Breast epithelium (tissue), 4 donors: ENCODE measurements around the gene NACC2. TPM values are rescaled to one million over a fixed set of nuclear protein-coding genes. Genes with fewer than 3 reads are reported as not detected.
A peak's percentile ranks its signal among the peaks of the same experiment; 100 is the strongest.

Experiments used
- DNase-seq, 2 donors: peaks; one replicate each; pipeline ENCODE4 v3.0.0-alpha.2; 2019; ENCODE audit warnings: low spot score in 2 of 2
- H3K27ac ChIP-seq, 2 donors: fragments of 200-600 bp; sonication (generic) in 1 of 2; one replicate each; pipeline ENCODE4 v1.5.1; 2016 to 2019; ENCODE audit warnings: mild to moderate bottlenecking in 1 of 2
- H3K27me3 ChIP-seq, 2 donors: fragments of 200-600 bp; sonication (generic) in 1 of 2; one replicate each; pipeline versions ENCODE4 v1.5.1 to v1.6.0; 2017 to 2019; ENCODE audit warnings: control low read depth in 1 of 2, mild to moderate bottlenecking in 1 of 2
- H3K36me3 ChIP-seq: fragments of 200-600 bp; one replicate; pipeline ENCODE4 v1.5.1; 2019
- H3K4me1 ChIP-seq, 2 donors: fragments of 200-600 bp; sonication (generic); one replicate each; pipeline ENCODE4 v1.5.1; 2016 to 2019; ENCODE audit warnings: control low read depth in 1 of 2
- H3K4me3 ChIP-seq, 3 donors: fragments of 200-600 bp; sonication (generic); 1 replicate in 2 of 3; 2 replicates in 1 of 3; pipeline ENCODE4 v1.5.1; 2016 to 2019; ENCODE audit warnings: mild to moderate bottlenecking in 3 of 3, moderate library complexity in 2 of 3
- H3K9me3 ChIP-seq, 2 donors: fragments of 200-600 bp; sonication (generic) in 1 of 2; one replicate each; pipeline ENCODE4 v1.5.1; 2016 to 2019; ENCODE audit warnings: control low read depth in 1 of 2
- POLR2A ChIP-seq: fragments of 450-650 bp; IDR thresholded peaks from one replicate; pipeline ENCODE4 v1.6.1; 2016; ENCODE audit warnings: antibody characterized with exemption, mild to moderate bottlenecking, moderate library complexity
- POLR2AphosphoS5 ChIP-seq, 3 donors: sonication (generic); formaldehyde crosslinking; IDR thresholded peaks; one replicate each; pipeline ENCODE4 v1.6.1; 2017; ENCODE audit warnings: antibody characterized with exemption in 3 of 3
- intact Hi-C: fragments of 100-400 bp; cut with DNase I; formaldehyde crosslinking; loops from one replicate; pipeline ENCODE4 v1.15.1; 2023; ENCODE audit warnings: low total_unique reads
- total RNA-seq, 3 donors: library from RNA; depleted of rRNA; stranded (reverse); fragments of >200 nt; gene quantifications; one replicate each; pipeline ENCODE4 v1.1.0, GENCODE V29; 2016
- TF ChIP-seq, protein P1 (sequence below), 3 donors: fragments of 450-650 bp; IDR thresholded peaks; one replicate each; pipeline ENCODE4 v1.5.1; 2016 to 2017; ENCODE audit warnings: antibody characterized with exemption in 3 of 3, mild to moderate bottlenecking in 3 of 3, moderate library complexity in 3 of 3

NACC2 gene
- total RNA-seq, 3 donors from 2014 or later = 14.0 to 24.2 (median 19.3) TPM

DNA sequence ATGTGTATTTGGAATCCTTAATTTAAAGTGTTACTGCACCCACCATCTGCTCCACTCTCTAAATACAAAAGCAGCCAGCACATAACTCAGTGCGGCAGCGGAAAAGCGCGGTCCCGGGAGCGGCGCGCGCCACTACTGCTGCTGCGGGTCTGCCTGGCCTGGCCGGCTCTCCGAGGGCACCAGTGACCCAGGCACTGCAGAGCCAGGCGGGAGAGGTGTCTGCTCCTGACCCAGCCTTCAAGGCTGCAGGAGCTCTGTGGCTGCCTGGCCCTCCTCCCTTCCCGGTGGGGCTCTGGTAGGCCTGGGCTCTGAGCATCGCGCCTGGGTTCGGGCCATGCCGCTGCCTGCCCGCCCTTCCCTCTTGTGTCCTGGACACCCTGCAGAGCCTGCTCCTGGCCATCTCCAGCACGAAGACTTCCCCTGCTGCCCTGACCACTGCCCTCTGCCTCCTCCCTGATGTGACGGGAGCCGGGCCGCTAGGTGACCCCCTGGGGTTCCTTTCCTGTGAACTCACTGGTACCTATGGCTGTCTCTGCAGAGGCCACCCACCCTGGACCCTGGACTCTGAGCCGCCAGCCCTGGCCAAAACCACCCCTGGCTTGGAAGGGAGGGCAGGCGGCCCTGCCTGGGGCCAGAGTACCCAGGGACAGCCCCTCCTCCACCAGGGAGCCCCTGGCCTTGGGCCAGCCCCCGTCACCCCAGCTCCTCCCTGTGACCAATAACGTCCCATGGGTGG lies 101.2 kb downstream of the NACC2 start:
- TF ChIP-seq POLR2A (no peak), POLR2AphosphoS5 (IDR thresholded peaks at IDR 0.05) (no peak)
- TF ChIP-seq, protein P1, sequence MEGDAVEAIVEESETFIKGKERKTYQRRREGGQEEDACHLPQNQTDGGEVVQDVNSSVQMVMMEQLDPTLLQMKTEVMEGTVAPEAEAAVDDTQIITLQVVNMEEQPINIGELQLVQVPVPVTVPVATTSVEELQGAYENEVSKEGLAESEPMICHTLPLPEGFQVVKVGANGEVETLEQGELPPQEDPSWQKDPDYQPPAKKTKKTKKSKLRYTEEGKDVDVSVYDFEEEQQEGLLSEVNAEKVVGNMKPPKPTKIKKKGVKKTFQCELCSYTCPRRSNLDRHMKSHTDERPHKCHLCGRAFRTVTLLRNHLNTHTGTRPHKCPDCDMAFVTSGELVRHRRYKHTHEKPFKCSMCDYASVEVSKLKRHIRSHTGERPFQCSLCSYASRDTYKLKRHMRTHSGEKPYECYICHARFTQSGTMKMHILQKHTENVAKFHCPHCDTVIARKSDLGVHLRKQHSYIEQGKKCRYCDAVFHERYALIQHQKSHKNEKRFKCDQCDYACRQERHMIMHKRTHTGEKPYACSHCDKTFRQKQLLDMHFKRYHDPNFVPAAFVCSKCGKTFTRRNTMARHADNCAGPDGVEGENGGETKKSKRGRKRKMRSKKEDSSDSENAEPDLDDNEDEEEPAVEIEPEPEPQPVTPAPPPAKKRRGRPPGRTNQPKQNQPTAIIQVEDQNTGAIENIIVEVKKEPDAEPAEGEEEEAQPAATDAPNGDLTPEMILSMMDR (IDR thresholded peaks at IDR 0.05) = no peak
- H3K27me3 ChIP-seq = peaks cover 0 to 4% of the 10 kb centered on the region in 2 donors
- DNase-seq = no peak
- no peak overlapping the region for H3K4me3 ChIP-seq
- H3K4me1 ChIP-seq = peaks cover 6 to 22% of the 10 kb centered on the region in 2 donors
- no peaks in the 10 kb centered on the region for H3K36me3 ChIP-seq
- no peaks in the 10 kb centered on the region for H3K9me3 ChIP-seq
- intact Hi-C loops = loop anchor here (10.0 kb wide), 1 partner anchor 121 kb away; the partner anchor contains the start of gene TMEM250
- H3K27ac ChIP-seq = peak overlapping the region in 1 of 2 donors; percentile 93

DNA sequence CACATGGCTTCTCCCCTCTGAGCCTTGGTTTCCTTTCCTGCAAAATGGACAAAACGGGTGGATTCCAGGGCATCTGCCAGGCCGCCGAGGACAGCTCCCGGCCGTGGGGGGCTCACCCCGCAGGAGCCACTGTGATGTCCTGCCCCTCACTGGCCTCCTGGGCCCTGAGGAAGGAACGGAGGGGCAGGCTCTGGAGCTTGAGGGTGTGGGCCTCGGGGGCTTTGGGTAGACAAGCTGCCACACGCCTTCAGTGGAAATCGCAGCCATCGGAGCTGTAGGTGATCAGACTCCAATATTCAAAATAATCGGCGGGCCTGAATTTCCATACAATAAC lies 101.7 kb downstream of the NACC2 start:
- H3K27ac ChIP-seq = peak overlapping the region; percentile 78 to 93
- DNase-seq = no peak
- TF ChIP-seq POLR2A (no peak), POLR2AphosphoS5 (IDR thresholded peaks at IDR 0.05) (no peak)
- TF ChIP-seq, protein P1 (IDR thresholded peaks at IDR 0.05) = no peak
- intact Hi-C loops = loop anchor here (10.0 kb wide), 1 partner anchor 121 kb away; the partner anchor contains the start of gene TMEM250
- peaks cover 6 to 22% of the 10 kb centered on the region in 2 donors for H3K4me1 ChIP-seq
- peaks cover 0 to 9% of the 10 kb centered on the region in 2 donors for H3K27me3 ChIP-seq
- H3K4me3 ChIP-seq = peak overlapping the region in 1 of 3 donors; percentile 63
- H3K9me3 ChIP-seq = no peaks in the 10 kb centered on the region
- no peaks in the 10 kb centered on the region for H3K36me3 ChIP-seq

DNA sequence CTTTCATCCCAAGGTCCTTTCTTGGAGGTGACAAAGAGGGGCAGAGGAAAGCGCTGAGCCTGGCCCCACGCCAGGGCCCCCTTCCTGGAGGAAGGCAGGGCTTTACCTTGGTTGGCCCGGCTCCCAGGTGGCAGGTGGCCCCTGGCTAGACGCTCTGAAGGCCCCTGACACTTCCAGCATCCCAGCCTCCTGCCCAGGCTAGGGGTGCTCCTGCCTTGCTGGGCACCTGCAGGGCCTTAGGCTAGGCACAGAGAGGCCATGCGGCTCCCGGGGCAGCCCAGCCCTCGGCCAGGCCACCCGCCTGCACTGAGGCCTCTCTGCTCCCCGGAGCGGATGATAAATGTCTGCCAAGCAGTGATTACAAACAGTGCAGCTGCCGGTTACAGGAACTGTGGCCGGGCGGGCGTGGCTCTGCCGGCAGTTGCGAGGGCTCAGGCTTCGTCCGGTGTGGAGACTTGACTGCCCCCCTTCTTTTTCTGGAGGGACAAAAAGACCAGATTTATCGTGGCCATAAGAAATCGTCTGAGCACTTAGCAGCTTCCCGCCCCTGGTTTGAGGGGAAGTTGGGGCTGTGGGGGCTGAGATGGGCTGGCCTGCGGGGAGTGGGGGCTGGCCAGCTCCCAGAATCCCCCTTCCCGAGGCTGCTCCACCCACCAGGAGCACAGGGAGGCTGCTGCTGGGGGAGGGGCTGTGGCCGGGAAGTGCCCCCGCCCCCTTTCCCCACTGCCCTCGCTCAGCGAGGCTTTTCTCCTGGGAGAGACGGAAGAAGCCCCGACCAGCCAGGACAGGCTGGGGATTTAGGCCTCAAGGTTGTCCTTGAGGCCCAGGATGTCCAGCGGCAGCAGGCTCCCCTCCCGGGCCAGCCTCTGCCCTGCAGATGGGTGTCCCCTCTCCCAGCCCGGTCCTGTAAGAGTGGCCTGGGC lies 102.3 kb downstream of the NACC2 start:
- Histone ChIP-seq H3K4me1 (peaks cover 6 to 22% of the 10 kb centered on the region in 2 donors), H3K36me3 (no peaks in the 10 kb centered on the region), H3K4me3 (peak overlapping the region; percentile 7 to 63 (median 39)), H3K27ac (peak overlapping the region; percentile 78 to 93), H3K9me3 (no peaks in the 10 kb centered on the region), H3K27me3 (peaks cover 0 to 16% of the 10 kb centered on the region in 2 donors)
- TF ChIP-seq, protein P1 (IDR thresholded peaks at IDR 0.05) = no peak
- TF ChIP-seq POLR2A (no peak), POLR2AphosphoS5 (IDR thresholded peaks at IDR 0.05) (peak in 2 of 3 donors; percentile 15 to 57)
- intact Hi-C loops = loop anchor here (10.0 kb wide), 1 partner anchor 122 kb away; the partner anchor contains the start of gene TMEM250
- peak; percentile 34 to 73 for DNase-seq

DNA sequence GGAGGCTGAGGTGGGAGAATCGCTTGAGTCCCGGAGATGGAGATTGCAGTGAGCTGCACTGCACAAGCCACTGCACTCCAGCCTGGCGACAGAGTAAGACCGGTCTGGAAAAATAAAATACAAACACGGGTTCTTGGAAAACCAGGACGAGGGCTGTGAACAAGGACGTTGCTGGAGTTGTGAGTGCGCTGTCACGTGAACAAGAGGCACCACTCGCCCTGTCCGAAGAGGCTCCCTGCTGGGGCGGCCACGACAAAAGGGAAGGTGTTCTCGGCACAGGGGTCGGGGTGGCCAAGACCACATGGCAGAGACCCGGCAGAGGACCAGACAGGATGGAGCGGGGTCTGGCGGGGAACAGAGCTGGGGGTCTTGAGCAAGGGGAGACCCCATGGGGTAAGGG lies 103.3 kb downstream of the NACC2 start:
- Histone ChIP-seq H3K36me3 (no peaks in the 10 kb centered on the region), H3K4me3 (no peak overlapping the region), H3K9me3 (no peaks in the 10 kb centered on the region), H3K27me3 (peaks cover 0 to 20% of the 10 kb centered on the region in 2 donors), H3K27ac (peak overlapping the region; percentile 78 to 93), H3K4me1 (peaks cover 6 to 22% of the 10 kb centered on the region in 2 donors)
- TF ChIP-seq, protein P1 (IDR thresholded peaks at IDR 0.05) = no peak
- no peak for TF ChIP-seq POLR2AphosphoS5 (IDR thresholded peaks at IDR 0.05)
- TF ChIP-seq POLR2A = no peak
- no peak for DNase-seq
- intact Hi-C loops = loop anchor here (10.0 kb wide), 1 partner anchor 123 kb away; the partner anchor contains the start of gene TMEM250
